ENCODE results near the gene GIMAP2.

DNA sequence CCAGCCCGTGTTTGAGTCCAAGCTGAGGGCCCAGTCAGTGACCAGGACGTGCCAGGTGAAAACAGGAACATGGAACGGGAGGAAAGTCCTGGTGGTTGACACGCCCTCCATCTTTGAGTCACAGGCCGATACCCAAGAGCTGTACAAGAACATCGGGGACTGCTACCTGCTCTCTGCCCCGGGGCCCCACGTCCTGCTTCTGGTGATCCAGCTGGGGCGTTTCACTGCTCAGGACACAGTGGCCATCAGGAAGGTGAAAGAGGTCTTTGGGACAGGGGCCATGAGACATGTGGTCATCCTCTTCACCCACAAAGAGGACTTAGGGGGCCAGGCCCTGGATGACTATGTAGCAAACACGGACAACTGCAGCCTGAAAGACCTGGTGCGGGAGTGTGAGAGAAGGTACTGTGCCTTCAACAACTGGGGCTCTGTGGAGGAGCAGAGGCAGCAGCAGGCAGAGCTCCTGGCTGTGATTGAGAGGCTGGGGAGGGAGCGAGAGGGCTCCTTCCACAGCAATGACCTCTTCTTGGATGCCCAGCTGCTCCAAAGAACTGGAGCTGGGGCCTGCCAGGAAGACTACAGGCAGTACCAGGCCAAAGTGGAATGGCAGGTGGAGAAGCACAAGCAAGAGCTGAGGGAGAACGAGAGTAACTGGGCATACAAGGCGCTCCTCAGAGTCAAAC, 56.9 kb downstream of the GIMAP2 start:
- TF ChIP-seq EZH2 (IDR thresholded peaks at IDR 0.05; ENCODE audit: insufficient read depth, poor library complexity, severe bottlenecking), result no peak
- no peak for TF ChIP-seq EZH2phosphoT487 (IDR thresholded peaks at IDR 0.05; ENCODE audit: insufficient read depth, low read depth)

Data from GM23248 (cell line).